Measurements from ENCODE around the gene LRGUK.

DNA sequence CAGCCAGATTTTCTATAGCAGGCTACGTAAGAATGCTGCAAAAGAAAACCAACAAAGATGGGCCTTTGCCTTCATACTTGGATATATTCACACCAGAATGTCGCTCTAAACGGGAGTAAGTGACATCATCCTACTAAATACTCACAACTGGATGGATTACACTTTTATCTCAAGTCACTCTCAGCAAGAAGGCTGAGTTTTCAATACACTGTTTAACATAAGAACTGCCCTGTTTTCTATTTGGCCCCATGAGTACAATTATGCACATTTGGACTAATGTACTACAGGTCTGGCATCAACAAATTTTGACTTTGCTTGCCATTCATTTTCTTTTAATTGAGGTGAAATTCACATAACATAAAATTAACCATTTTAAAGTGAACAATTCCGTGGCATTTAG lies 181.4 kb downstream of the LRGUK start:
- TF ChIP-seq, protein P1, sequence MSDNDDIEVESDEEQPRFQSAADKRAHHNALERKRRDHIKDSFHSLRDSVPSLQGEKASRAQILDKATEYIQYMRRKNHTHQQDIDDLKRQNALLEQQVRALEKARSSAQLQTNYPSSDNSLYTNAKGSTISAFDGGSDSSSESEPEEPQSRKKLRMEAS (IDR thresholded peaks at IDR 0.05): no peak
- TF ChIP-seq, protein P2, sequence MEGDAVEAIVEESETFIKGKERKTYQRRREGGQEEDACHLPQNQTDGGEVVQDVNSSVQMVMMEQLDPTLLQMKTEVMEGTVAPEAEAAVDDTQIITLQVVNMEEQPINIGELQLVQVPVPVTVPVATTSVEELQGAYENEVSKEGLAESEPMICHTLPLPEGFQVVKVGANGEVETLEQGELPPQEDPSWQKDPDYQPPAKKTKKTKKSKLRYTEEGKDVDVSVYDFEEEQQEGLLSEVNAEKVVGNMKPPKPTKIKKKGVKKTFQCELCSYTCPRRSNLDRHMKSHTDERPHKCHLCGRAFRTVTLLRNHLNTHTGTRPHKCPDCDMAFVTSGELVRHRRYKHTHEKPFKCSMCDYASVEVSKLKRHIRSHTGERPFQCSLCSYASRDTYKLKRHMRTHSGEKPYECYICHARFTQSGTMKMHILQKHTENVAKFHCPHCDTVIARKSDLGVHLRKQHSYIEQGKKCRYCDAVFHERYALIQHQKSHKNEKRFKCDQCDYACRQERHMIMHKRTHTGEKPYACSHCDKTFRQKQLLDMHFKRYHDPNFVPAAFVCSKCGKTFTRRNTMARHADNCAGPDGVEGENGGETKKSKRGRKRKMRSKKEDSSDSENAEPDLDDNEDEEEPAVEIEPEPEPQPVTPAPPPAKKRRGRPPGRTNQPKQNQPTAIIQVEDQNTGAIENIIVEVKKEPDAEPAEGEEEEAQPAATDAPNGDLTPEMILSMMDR (IDR thresholded peaks at IDR 0.05; ENCODE audit: control extremely low read depth in 1 of 3, insufficient read depth in 1 of 3, low read depth in 1 of 3, low read length in 3 of 3): no peak
- TF ChIP-seq SIN3A (conservative IDR thresholded peaks at IDR 0.05 in 1 of 2, IDR thresholded peaks at IDR 0.05 in 1 of 2; ENCODE audit: low read depth in 1 of 2, low read length in 2 of 2) (no peak), SRF (IDR thresholded peaks at IDR 0.05; ENCODE audit: low read depth, low read length) (no peak), EP300 (IDR thresholded peaks at IDR 0.05; ENCODE audit: borderline replicate concordance in 1 of 2, low read depth in 2 of 2, low read length in 2 of 2) (no peak), HDAC6 (IDR thresholded peaks at IDR 0.05; ENCODE audit: low read depth, low read length) (no peak)
